Body of pancreas (tissue), 4 donors: ENCODE results near the gene IL1RAPL2. TPM values are rescaled to one million over a fixed set of nuclear protein-coding genes. Genes with fewer than 3 reads are reported as not detected.

Experiments
- ATAC-seq: fragments of 150-250 bp; one replicate; pipeline ENCODE4 v1.9.1; 2016
- DNase-seq, 4 donors: peaks; one replicate each; pipeline ENCODE4 v3.0.0-alpha.2; 2019
- H3K27ac ChIP-seq, 4 donors: fragments of 200-600 bp; sonication (generic); 1 replicate in 3 of 4; 2 replicates in 1 of 4; pipeline versions ENCODE4 v1.5.1 to v1.6.1; 2016 to 2019; ENCODE audit warnings: mild to moderate bottlenecking in 1 of 4, mixed read lengths in 1 of 4, moderate library complexity in 1 of 4
- H3K27me3 ChIP-seq, 2 donors: fragments of 200-600 bp; sonication (generic); one replicate each; pipeline ENCODE4 v1.6.0; 2016; ENCODE audit warnings: mild to moderate bottlenecking in 1 of 2
- H3K36me3 ChIP-seq, 2 donors: fragments of 200-600 bp; sonication (generic); replicated peaks in 1 of 2; 2 replicates each; pipeline ENCODE4 v1.5.1; 2016; ENCODE audit warnings: low read depth in 2 of 2; ENCODE audit not compliant: insufficient read depth in 1 of 2
- H3K4me1 ChIP-seq: fragments of 200-600 bp; sonication (generic); one replicate; pipeline ENCODE4 v1.6.0; 2016
- H3K4me3 ChIP-seq, 2 donors: fragments of 200-600 bp; sonication (generic); 1 replicate in 1 of 2; 2 replicates in 1 of 2; pipeline ENCODE4 v1.5.1; 2016 to 2019
- H3K9me3 ChIP-seq, 3 donors: fragments of 200-600 bp; sonication (generic); 1 replicate in 2 of 3; 2 replicates in 1 of 3; pipeline ENCODE4 v1.5.1; 2016
- CTCF ChIP-seq, 7 experiments: fragments of 450-650 bp in 4 of 7; fragments of 200-600 bp in 3 of 7; sonication (generic) in 3 of 7; IDR thresholded peaks; one replicate each; pipeline ENCODE4 v1.5.1; 2016 to 2019; ENCODE audit warnings: antibody characterized with exemption in 7 of 7
- POLR2A ChIP-seq, 3 donors: fragments of 450-650 bp; IDR thresholded peaks; one replicate each; pipeline ENCODE4 v1.6.1; 2016; ENCODE audit warnings: antibody characterized with exemption in 3 of 3, mild to moderate bottlenecking in 2 of 3
- WGBS, 2 donors: methylation state at CpG; one replicate each; pipeline ENCODE4 v1.1.5; 2017; 5-methylcytosine and 5-hydroxymethylcytosine counted together
- intact Hi-C: fragments of 100-400 bp; cut with DNase I; formaldehyde crosslinking; loops from one replicate; pipeline ENCODE4 v1.15.1; 2023
- total RNA-seq, 2 donors: library from RNA; depleted of rRNA; stranded (reverse); fragments of >200 nt; gene quantifications; one replicate each; pipeline ENCODE4 v1.1.0, GENCODE V29; 2016

IL1RAPL2 gene
- total RNA-seq, 2 donors from 2014 or later, result not detected

GRCh38 chrX:104681214-104681613 lies 115.2 kb downstream of the IL1RAPL2 start:
- no peak overlapping the region for H3K4me3 ChIP-seq

DNA sequence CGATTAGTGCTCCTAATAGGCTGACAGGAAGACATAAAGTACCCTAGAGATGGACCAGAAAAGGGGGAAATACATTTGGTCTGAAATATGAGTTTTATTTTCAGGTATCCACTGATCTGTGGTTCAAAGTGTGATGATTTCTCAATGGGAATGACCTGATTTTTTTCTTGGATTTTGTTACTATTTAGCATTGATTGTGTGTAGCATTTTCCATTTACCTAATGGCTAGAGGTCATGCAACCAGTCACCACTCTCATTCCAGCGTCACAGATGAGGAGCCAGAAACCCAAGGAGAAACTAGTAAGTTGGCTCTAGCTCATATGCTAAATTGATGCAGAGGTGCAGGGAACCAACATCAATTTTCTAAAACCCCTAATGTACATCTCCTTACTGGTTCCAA lies 118.1 kb downstream of the IL1RAPL2 start:
- no peak for TF ChIP-seq CTCF (IDR thresholded peaks at IDR 0.05)
- TF ChIP-seq POLR2A (IDR thresholded peaks at IDR 0.05), result no peak
- no peaks in the 10 kb centered on the region for H3K36me3 ChIP-seq
- no peak overlapping the region for H3K4me3 ChIP-seq
- no peak overlapping the region for H3K27ac ChIP-seq
- H3K4me1 ChIP-seq, result no peaks in the 10 kb centered on the region
- ATAC-seq (no peak), DNase-seq (no peak)
- H3K9me3 ChIP-seq, result no peaks in the 10 kb centered on the region
- WGBS, 2 donors, result 74 to 77% methylated on average over 2 of the region's 2 CpGs
- intact Hi-C loops, result no loop called here
- no peaks in the 10 kb centered on the region for H3K27me3 ChIP-seq

More at GRCh38 chrX:104681214-104681613, 115.2 kb downstream of the IL1RAPL2 start:
- H3K27ac ChIP-seq, result no peak overlapping the region
- ATAC-seq, result no peak
- no peaks in the 10 kb centered on the region for H3K4me1 ChIP-seq
- no peak for DNase-seq
- intact Hi-C loops, result no loop called here
- 9 to 10% methylated on average over 3 of the region's 3 CpGs for WGBS, 2 donors
- H3K27me3 ChIP-seq, result no peaks in the 10 kb centered on the region
- H3K36me3 ChIP-seq, result no peaks in the 10 kb centered on the region
- H3K9me3 ChIP-seq, result no peaks in the 10 kb centered on the region
- TF ChIP-seq POLR2A (IDR thresholded peaks at IDR 0.05) (no peak), CTCF (IDR thresholded peaks at IDR 0.05) (no peak)

DNA sequence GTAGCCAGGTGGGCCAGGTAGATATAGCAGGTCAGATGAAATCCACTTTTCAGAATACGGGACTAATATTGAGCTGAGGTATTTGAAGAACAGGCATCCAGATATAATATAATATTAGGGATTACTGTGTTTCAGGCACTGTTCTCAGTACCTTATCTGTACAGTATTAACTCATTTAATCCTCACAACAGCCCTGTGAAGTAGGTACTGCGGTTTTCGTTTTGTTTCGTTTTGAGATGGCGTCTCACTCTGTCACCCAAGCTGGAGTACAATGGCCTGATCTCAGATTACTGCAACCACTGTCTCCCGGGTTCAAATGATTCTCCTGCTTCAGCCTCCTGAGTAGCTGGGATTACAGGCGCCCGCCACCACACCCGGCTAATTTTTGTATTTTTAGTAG lies 129.6 kb downstream of the IL1RAPL2 start:
- Histone ChIP-seq H3K9me3 (no peaks in the 10 kb centered on the region), H3K27me3 (no peaks in the 10 kb centered on the region), H3K36me3 (no peaks in the 10 kb centered on the region), H3K4me3 (no peak overlapping the region), H3K27ac (no peak overlapping the region), H3K4me1 (no peaks in the 10 kb centered on the region)
- no peak for ATAC-seq
- TF ChIP-seq POLR2A (IDR thresholded peaks at IDR 0.05) (no peak), CTCF (IDR thresholded peaks at IDR 0.05) (no peak)
- intact Hi-C loops, result no loop called here
- DNase-seq, result no peak
- 81 to 87% methylated on average over 5 to 9 of the region's 9 CpGs for WGBS, 2 donors

DNA sequence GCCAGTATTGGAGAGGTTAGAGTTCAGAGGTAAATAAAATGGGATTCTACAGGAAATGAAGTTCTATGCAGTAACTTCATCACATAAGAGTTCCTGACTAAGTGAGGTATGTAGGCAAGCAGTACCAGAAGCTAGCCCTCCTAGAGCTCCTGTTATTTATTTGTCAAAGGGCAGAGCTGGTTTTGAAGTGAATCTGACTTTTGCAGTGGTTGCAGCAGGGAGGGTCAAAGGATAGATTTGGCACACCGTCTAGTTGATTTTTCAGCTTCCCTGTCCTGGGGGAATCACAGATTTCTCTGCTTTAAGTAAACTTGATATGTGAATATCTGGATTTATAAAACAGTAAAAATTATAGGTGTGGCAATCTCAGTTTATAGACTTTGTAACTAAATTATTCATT lies 130.7 kb downstream of the IL1RAPL2 start:
- no peaks in the 10 kb centered on the region for H3K4me1 ChIP-seq
- no peak overlapping the region for H3K4me3 ChIP-seq
- intact Hi-C loops, result no loop called here
- no peaks in the 10 kb centered on the region for H3K36me3 ChIP-seq
- no peak for TF ChIP-seq POLR2A (IDR thresholded peaks at IDR 0.05)
- no peak for TF ChIP-seq CTCF (IDR thresholded peaks at IDR 0.05)
- H3K27me3 ChIP-seq, result no peaks in the 10 kb centered on the region
- H3K9me3 ChIP-seq, result no peaks in the 10 kb centered on the region
- ATAC-seq, result no peak
- DNase-seq, result no peak
- 24 to 38% methylated on average over 1 of the region's 1 CpG for WGBS, 2 donors
- no peak overlapping the region for H3K27ac ChIP-seq

DNA sequence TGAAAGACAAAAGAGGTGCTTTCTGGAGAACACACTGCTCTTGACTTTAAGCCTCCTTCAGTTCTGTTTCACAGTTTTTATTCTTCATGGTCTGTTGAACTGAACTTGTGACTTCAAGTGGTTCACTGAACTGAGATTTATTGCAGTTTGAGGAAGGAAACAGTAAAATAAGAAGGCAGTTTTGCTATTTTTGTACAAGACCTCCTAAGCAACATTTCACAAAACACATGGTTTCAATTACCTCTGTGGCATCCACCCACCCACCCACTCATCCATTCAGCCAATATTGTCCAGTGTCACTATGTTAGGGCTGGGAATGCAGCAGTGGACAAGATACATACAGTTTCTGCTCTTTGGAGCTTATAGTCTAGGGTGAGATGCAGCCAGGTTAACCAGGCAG lies 131.3 kb downstream of the IL1RAPL2 start:
- DNase-seq, result no peak

More for the DNA sequence above, 131.3 kb downstream of the IL1RAPL2 start:
- no peak overlapping the region for H3K27ac ChIP-seq
- no peak overlapping the region for H3K4me3 ChIP-seq
- no peaks in the 10 kb centered on the region for H3K4me1 ChIP-seq
- intact Hi-C loops, result no loop called here
- ATAC-seq, result no peak
- H3K9me3 ChIP-seq, result no peaks in the 10 kb centered on the region
- H3K36me3 ChIP-seq, result no peaks in the 10 kb centered on the region
- no peaks in the 10 kb centered on the region for H3K27me3 ChIP-seq
- TF ChIP-seq CTCF (IDR thresholded peaks at IDR 0.05), result no peak
- no peak for TF ChIP-seq POLR2A (IDR thresholded peaks at IDR 0.05)
